ENCODE measurements around the gene ASB3.
"Not testable (repeated sequence)": the region's sequence is repeated elsewhere in the genome, so short reads cannot be mapped to it uniquely, and the experiment has no call there.

ASB3 gene

DNA sequence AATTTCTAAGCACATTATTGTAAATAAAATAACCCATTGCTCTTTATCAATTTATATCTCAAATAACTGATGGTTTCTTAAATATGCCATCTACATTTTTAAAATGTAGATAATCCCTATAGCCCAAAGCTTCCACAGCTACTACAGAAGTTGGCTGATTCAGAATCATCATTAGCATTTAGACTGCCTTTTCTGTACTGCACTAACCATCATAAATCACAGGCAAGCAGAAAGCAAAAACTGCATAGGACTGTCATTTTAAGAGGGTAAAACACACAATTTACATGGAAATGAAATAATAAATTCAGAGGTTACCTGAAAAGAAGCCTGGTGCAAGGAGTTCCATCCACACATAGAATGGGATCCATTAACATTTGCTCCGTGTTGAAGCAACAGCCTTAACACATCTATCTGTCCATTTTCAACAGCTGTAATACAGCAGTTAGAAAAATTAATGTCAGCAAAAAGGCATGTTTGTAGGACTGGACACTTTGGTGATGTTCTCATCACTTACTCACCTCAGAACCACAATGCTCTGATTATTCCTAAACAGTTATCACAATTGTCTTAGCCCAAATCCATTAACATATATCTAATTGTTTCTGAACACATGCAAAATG is 57.5 kb downstream of the ASB3 start:
- DNase-seq = no peak

DNA sequence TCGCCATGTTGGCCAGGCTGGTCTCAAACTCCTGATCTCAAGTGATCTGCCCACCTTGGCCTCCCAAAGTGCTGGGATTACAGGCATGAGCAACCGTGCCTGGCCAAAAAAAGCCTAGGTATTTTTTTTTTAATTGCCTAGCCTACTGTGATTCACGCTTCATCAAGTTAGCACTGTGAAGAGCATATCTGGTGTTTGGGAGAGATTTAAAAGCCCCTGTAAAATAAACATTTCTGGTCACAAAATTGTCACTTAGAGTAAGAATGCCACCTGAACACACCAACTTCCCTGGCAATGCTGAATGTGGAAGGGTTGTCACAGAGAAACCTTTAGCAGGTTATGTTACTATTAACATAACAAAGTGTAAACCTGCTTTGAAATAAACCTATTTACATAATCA is 58.8 kb downstream of the ASB3 start:
- DNase-seq = no peak

DNA sequence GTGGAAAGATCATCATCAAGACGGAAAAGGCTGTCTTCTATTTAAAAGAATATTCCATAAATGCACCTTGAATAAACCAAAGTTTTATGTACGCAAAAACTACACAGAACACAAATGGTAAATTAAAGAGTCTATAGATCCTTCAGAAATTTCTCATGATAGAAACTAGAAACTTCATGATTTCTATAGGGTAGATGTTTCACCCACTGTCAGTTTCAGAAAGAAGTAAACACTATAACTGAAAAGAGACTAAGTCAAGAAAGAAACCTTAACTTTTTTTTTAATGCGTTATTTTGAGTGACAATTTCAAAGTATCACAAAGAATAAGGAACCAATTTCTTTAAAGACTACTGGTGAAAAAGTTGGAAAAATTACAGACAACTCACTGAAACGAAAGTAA is 61.1 kb downstream of the ASB3 start:
- DNase-seq = no peak

DNA sequence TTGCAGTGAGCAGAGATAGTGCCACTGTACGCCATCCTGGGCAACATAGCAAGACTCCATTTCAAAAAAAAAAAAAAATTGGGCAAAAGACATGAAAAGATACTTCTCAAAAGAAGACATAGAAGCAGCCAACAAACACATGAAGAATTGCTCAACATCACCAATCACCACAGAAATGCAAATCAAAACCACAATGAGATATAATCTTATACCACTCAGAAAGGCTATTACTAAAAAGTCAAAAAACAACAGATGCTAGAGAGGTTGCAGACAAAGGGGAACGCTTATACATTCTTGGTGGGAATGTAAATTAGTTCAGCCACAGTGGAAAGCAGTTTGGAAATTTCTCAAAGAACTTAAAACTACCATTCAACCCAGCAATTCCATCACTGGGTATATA is 62.2 kb downstream of the ASB3 start:
- no peak for DNase-seq

DNA sequence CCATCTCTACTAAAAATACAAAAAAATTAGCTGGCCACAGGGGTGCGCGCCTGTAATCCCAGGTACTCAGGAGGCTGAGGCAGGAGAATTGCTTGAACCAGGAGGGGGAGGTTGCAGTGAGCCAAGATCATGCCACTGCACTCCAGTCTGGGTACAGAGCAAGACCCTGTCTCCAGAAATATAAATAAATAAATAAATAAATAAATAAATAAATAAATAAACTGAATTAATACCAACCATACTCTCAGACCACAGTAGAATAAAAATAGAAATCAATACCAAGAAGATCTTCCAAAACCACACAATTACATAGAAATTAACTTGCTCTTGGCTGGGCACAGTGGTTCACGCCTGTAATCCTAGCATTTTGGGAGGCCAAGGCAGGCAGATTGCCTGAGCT is 65.8 kb downstream of the ASB3 start:
- DNase-seq = not testable (repeated sequence)

DNA sequence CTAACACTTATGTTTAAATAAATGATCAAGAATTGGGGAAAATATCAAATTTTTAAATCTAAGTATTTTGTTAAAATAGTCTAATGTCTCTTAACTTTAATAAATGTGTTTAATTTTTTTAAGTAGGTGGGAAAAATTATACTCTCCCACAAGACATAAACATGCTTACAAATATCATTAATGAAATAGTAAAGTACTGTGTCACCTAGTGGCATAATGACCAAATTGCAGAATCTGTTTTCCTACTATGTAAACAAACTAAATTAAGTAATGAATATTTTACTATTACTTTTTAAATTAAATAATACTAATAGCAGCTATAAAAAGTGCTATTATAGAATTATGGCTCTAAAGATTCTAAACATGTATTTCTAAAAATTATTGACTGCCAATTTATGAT is 71.2 kb downstream of the ASB3 start:
- no peak for DNase-seq

DNA sequence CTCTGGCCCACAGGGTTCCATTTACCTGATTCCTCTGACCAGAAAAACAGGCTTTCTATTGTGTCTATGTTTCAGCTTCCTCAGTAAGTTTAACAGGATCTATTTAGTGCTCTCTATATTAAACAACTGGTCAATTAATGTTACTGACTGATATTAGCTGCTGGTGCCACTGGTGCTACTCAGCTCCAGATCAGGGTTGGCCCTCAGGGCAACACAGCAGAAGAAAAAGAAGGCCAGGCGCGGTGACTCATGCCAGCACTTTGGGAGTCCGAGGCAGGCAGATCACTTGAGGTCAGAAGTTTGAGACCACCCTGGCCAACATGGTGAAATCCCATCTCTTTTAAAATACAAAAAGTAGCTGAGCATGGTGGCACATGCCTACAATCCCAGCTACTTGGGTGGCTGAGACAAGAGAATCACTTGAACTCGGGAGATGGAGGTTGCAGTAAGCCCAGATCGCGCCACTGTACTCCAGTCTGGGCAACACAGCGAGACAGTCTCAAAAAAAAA is 75.4 kb downstream of the ASB3 start:
- no peak for DNase-seq

DNA sequence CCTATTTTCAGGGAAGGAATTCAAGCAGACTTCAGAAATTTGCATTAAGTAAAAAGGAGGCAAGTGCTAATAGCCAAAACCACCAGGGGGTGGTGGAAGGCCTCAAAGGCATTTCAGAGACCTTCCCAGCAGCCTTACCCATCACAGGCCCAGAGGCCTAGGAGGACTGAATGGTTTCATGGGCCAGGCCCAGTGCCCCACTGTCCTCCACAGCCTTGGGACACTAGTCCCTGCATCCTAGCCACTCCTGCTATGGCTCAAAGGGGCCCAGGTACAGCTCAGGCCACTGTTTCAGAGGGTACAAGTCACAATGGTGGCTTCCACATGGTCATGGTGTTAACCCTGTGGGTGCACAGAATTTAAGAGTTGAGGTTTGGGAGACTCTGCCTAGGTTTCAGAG is 77.8 kb downstream of the ASB3 start:
- DNase-seq = no peak

DNA sequence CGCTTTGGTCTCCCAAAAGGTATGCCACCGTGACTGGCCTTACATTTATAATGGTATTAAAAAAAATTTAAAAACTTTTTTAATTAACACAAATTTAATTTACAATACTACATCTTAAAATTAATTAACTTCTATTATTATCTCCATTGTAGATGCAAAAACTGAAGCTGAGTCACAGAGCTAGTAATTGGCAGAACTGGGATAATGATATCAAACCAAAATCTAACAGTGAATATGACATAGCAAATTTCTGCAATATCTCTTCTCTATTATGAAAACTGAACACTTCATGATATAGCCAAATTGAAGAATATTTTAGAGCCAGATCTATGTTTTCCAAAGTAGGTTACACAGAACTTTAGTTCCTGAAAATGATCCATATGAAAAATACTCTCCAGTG is 85.5 kb downstream of the ASB3 start:
- DNase-seq = no peak

DNA sequence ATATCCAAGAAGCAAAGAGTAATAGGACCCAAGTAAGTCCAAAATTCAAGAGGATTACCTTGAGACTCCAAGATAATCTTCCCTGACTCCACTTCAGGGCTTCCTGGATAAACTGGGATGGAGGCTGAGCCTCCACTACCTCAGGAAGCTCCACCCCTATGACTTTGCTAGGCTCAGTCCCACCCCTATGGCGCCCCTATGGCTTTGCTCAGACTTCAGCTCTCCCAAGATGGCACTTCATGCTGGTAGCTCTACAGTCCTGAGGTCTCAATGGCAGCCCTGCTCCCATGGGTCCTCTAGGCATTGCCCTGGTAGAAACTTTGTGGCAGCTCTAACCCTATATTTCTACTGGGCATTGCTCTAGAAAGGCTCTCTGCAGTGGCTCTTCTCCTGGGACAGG is 89.1 kb downstream of the ASB3 start:
- no peak for DNase-seq

DNA sequence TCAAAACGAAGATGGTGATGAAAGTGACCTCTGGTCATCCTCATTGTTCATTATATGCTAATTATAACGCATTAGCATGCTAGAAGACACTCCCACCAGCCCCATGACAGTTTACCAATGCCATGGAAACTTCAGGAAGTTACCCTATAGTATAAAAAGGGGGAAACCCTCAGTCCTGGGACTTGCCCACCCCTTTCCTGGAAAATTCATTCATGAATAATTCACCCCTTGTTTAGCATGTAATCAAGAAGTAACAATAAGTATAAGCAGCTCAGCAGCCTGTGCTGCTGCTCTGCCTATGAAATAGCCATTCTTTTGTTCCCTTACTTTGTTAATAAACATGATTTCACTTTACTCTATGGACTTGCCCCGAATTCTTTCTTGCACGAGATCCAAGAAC is 89.7 kb downstream of the ASB3 start:
- DNase-seq = no peak

DNA sequence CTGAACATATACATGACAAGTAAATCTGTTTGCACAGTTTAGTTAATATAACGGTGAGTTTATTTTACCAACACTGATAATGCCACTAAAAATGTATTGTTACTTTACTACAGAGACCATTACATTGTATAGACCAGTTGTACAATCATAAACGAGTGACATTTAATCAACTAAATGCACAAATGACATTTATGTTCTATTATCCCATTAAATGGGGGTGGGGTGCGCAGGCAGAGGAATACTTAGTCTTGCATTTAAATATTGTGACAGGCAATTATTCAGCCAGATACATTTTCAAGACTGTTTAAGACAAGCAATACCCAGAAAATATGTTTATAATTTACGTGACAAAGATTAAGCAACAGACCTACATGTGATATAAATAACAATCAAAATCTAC is 91.2 kb downstream of the ASB3 start:
- no peak for DNase-seq

DNA sequence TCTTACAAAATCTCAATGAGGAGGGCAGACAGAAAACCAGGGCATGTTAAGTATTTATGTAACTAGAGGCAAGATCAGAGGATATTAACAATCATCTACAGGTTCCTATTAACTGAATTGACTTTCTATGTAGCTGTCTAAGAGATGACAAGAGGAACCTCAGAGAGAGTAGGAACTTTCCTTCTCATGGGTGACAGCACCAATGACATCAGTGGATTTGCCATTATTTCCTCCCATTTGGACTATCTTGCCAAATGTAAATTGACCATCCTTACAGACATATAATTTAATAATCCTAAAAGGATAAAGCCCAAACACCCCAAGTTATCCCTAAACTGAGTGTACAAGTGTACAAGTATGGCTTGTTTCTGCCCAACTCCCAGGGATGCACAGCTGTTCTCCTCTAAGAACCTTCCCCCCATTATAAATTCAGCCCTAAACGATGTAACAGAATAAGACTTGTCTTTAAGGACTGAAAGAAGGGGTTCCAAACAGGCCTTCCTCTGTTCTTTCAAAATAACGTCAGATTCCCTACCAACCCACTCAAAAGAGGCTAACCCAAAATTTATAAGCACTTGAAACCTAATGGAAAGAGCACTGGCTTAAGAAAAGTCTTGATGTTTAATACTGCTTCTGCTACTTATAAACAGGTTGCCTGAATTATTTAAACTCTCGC is 92.5 kb downstream of the ASB3 start:
- no peak for DNase-seq

DNA sequence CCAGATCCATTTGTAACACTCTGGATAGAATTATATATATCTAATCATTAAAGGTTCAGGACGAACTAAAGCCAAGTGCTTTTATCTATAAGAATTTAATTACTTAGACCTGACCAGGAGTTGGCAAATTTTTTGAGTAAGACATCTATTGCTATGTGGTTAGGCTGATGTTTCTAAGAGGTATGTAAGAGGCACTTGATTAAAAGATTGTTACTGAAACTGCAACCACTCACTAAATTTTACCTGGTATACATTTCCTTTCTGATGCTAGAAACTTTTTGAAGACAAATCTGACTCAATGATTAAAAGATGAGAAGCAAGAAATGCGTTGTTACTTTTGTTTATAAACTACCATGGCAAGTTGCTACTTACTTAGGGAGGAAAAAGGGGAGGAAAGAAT is 95.9 kb downstream of the ASB3 start:
- DNase-seq = no peak

DNA sequence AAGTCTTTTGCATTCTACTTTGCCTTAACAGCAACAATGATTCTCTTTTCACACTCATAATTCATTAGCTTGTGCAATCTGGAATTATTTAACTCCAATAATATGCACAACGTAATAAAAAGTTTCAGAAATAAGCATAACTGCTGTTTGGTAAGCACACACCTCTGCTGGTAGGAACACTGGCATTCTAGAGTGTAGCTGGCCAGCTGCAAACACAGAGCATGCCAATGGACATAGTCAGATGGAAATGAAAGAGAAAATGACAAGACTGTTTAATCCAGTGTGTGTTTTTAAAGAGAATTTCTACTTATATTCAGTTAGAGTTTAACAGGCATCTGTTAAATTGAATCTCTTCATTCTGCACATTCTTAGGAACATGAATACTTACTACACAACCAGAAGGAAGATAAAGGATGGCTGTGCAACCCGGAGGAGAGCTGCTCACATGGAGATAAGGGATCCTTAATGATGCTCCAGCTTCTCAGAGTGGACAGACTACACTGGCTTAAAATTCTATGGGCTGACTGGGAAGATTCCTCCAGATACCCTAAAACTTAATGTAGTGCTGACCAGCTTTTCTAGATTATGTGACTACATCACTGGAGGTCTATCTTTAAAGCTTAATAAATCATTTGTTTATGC is 113.8 kb downstream of the ASB3 start:
- no peak for DNase-seq

DNA sequence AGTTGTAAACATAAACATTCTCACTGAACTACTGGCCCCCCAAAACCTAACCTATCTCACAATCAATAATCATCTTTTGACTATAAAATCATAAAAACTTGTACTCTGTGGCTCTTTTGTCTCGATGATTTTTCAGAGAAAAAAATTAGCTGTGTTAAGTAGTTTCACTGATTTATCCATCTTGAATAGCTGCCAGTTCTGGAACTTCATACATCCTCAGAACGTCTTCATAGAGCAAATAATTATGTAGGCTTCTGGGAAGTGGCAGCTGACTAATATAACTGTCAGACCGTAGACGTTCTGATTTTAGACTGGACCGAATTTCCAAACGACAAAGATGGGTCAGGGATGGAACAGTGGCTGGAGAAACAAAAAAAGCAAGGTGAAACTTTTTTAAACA is 116.4 kb downstream of the ASB3 start:
- DNase-seq = no peak

DNA sequence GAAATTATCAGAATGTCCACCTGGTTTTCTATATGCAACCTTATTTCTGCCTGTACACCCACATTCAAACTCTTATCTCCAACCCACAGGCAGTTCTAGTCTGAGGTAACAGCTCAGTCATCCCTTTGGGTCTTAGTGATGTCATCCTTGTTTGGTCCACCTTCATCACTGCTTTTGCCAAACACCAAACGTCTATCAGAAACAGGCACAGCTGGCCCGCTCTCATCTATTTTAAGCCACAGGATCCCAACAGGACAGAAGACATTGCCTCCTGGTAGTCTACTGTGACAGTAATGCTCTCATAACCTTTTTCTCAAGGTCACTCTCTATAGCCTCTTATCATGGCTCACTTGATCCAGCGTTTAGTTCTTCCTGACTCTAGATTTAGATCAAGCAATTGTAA is 118.1 kb downstream of the ASB3 start:
- DNase-seq = no peak

DNA sequence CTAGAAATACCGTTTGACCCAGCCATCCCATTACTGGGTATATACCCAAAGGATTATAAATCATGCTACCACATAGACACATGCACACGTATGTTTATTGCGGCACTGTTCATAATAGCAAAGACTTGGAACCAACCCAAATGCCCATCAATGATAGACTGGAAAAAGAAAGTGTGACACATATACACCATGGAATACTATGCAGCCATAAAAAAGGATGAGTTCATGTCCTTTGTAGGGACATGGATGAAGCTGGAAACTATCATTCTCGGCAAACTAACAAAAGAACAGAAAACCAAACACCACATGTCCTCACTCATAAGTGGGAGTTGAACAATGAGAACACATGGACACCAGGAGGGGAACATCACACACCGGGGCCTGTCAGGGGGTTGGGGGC is 119.6 kb downstream of the ASB3 start:
- DNase-seq = not testable (repeated sequence)

DNA sequence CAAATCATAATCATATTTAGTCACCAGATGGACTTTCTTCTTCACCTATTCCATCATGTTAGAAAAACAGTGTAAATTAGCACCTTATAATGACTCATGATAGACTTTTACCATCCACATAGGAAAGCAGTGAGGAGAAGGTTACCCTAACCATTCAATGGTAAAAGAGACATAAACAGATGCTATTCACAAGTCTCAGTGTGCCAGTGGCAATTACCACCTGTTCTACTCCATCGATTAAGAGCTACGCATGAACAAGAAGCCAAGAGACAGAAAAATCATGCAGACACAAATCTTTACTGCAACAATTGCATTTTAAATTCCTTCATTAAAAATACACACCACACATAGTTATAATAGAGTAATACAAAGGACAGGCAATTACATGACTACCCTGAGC is 125.9 kb downstream of the ASB3 start:
- no peak for DNase-seq

DNA sequence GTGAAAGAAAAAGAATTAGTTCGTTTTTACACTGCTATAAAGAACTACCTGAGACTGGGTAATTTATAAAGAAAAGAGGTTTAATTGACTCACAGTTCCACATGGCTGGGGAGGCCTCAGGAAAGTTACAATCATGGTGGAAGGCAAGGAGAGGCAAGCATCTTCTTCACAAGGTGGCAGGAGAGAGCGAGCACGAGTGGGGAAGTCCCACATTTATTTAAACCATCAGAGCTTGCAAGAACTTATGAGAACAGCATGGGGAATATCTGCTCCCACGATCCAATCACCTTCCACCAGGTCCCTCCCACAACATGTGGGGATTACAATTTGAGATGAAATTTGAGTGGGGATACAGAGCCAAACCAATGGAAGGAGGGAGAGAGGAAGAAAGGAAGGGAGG is 128.3 kb downstream of the ASB3 start:
- DNase-seq = not testable (repeated sequence)

DNA sequence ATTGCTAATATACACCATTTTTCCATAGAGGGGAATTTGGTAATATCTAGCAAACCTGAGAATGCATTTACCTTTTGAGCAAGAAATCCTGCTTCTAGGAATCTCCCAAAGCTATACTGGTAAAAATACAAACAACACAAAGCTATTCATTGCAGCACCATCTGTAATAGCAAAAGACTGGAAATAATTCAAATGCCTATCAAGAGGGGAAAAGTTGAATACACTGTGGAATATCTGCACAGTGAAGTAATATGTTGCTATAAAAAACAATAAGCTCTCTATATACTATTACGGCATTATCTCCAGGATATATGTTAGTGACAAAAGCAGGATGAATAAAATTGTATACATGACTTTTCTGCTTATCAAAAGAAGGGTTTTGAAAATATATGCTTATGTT is 131.5 kb downstream of the ASB3 start:
- no peak for DNase-seq

DNA sequence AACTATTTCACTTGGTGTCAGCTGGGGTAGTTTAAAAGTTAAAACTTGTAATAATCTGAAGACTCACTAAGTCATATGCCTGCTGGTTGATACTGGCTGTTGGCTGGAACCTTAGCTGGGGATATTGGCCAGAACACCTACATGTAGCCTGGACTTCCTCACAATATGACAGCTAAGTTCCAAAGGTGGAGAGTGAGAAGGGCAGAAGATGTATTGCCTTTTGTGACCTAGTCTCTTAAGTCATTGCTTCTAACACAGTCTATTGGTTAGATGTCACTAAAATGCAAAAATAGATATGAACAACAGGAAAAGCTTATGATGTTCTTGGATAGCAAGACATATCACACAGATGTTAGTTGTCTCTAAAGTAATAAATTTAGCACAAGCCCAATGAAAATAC is 132.4 kb downstream of the ASB3 start:
- no peak for DNase-seq

DNA sequence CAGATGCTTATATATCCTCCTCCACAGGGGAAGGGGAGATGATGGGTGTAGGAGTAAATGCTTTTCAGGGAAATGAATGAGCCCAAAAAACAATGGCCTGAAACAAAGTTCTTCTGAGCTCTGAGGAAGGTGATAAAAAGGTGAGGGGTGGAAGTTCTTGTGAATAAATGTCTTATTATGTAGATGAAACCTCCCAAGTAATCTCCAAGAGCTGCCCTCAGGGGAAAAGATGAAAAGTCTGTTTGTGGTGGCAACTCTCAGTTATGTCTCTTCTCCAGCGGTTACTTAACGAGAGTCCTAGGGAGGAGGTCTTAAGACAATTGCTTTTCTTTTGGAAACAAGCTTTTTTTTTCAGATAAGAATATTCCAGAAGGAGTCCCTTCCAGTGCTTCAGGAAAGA is 134.6 kb downstream of the ASB3 start:
- no peak for DNase-seq

DNA sequence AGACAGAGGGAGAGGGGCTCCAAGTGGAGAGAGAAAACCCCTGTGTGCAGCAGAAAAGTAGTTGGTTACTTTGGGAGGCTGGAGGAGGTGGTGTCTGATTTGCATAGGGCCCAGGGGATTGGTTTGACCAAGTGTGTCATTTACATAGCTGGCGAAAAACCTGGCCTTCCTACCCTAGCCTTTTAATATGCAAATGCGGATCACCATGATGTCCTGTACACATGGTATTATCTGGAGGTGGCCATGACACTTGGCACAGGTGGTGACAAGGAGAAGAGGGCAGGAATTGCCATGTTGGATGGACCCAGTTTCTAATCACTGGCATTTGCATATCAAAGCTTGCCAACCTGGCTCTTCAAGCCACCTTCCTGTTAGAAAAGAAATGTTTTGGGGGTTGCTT is 140.0 kb downstream of the ASB3 start:
- no peak for DNase-seq

DNA sequence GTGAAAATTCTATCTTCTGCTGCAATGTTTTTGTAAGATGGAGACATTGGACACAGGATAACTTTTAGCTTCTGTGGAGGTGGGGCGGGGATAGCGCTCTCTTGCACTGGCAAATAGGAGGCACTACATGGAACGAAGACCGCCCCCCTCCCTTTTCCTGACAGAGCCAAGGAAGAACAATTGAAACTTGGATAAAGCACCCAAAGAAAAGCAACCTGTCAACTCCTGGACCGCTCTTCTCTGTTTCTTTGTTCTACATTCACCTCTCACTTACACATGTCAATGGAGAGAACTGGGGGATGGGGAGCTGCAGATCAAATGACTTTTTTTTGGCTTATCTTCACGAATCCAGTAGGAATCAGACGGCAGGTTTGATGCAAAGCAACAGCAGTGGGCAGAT is 145.5 kb downstream of the ASB3 start:
- DNase-seq = no peak

Measured in bone marrow (tissue), 2 donors.